GM12878 (cell line): ENCODE data around the gene RBM15.

ENCODE experiments used
- BHLHE40 ChIP-seq, 2 experiments: fragments of 450-650 bp in 1 of 2; IDR thresholded peaks; 2 replicates each; pipeline ENCODE4 v1.6.1; 2011 to 2017; ENCODE audit warnings: low read depth in 2 of 2, borderline replicate concordance in 1 of 2, improper control_type of control experiment in 1 of 2, low read length in 1 of 2, mild to moderate bottlenecking in 1 of 2
- CHD2 ChIP-seq: IDR thresholded peaks from 2 replicates; pipeline ENCODE4 v1.6.1; 2011; ENCODE audit warnings: low read depth, low read length, improper control_type of control experiment, borderline replicate concordance
- CTCF ChIP-seq, 3 experiments: IDR thresholded peaks in 2 of 3; conservative IDR thresholded peaks in 1 of 3; 2 replicates each; pipeline ENCODE4 v1.5.1; 2011; ENCODE audit warnings: low read depth in 3 of 3, low read length in 3 of 3, mild to moderate bottlenecking in 3 of 3, control low read depth in 2 of 3, moderate library complexity in 2 of 3, inconsistent platforms in 1 of 3, mixed read lengths in 1 of 3; ENCODE audit not compliant: control insufficient read depth in 2 of 3, insufficient read depth in 1 of 3; ENCODE audit errors: extremely low read depth in 1 of 3
- ELK1 ChIP-seq: IDR thresholded peaks from 2 replicates; pipeline ENCODE4 v1.6.1; 2012; ENCODE audit warnings: low read depth, low read length, improper control_type of control experiment
- EP300 ChIP-seq, 2 experiments: fragments of 150-350 bp in 1 of 2; IDR thresholded peaks; 2 replicates each; pipeline ENCODE4 v1.6.1; 2011 to 2012; ENCODE audit warnings: low read depth in 2 of 2, low read length in 2 of 2, borderline replicate concordance in 1 of 2, improper control_type of control experiment in 1 of 2, inconsistent platforms in 1 of 2; ENCODE audit not compliant: control insufficient read depth in 1 of 2
- POLR2A ChIP-seq: IDR thresholded peaks from 2 replicates; pipeline ENCODE4 v1.6.1; 2011; ENCODE audit warnings: low read depth, mild to moderate bottlenecking, low read length
- YY1 ChIP-seq: IDR thresholded peaks from 2 replicates; pipeline ENCODE4 v1.6.1; 2011; ENCODE audit warnings: low read depth, mild to moderate bottlenecking, low read length

DNA sequence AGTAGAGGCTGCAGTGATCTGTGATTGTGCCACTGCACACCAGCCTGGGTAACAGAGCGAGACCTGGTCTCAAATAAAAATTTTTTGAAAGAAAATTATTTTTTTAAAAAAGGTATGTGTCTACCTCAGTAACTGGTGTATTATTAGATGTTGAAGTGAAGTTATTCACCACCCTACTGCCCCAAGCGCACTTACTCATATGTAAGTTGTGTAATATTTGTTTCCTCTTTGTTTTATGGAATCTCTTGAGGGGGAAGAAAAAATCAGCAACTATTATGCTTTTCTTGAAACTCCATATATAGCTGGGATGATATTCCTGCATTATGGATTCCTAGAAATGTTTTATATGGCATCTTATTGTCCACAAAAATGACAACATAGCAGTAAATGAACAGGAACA lies 21.3 kb downstream of the RBM15 start:
- no peak for TF ChIP-seq BHLHE40 (IDR thresholded peaks at IDR 0.05; ENCODE audit: borderline replicate concordance in 1 of 2, low read depth in 2 of 2, low read length in 1 of 2)
- TF ChIP-seq EP300 (IDR thresholded peaks at IDR 0.05; ENCODE audit: borderline replicate concordance in 1 of 2, control insufficient read depth in 1 of 2, low read depth in 2 of 2, low read length in 2 of 2): no peak
- TF ChIP-seq ELK1: no peak
- no peak for TF ChIP-seq CHD2
- no peak for TF ChIP-seq CTCF (IDR thresholded peaks at IDR 0.05 in 2 of 3, conservative IDR thresholded peaks at IDR 0.05 in 1 of 3; ENCODE audit: control insufficient read depth in 2 of 3, extremely low read depth in 1 of 3, insufficient read depth in 1 of 3, low read depth in 3 of 3, low read length in 3 of 3)
- no peak for TF ChIP-seq POLR2A
- TF ChIP-seq YY1: no peak
